ENCODE results near the gene FLNA. TPM values are rescaled to one million over a fixed set of nuclear protein-coding genes. Genes with fewer than 3 reads are reported as not detected.

The FLNA gene
- total RNA-seq, 4 donors from 2014 or later = 23.9 to 128 (median 88.9) TPM

GRCh38 chrX:154315416-154315815 lies 59.0 kb downstream of the FLNA start:
- Histone ChIP-seq H3K27ac (no peak overlapping the region), H3K4me3 (no peak overlapping the region), H3K36me3 (no peaks in the 10 kb centered on the region), H3K4me1 (no peaks in the 10 kb centered on the region), H3K9me3 (no peaks in the 10 kb centered on the region), H3K27me3 (peaks cover 0 to 4% (median 0%) of the 10 kb centered on the region in 3 donors)
- intact Hi-C loops (cut with DNase I; ENCODE audit: low total_unique reads) = no loop called here
- no peak for ATAC-seq
- TF ChIP-seq CTCF (IDR thresholded peaks at IDR 0.05 in 4 of 5, conservative IDR thresholded peaks at IDR 0.05 in 1 of 5) (no peak), POLR2A (IDR thresholded peaks at IDR 0.05) (no peak)
- DNase-seq = no peak
- in situ Hi-C loops (cut with MboI; ENCODE audit: low sequenced_read_pairs in 4 of 4) = no loop called here

- Histone ChIP-seq H3K4me3 (no peak overlapping the region), H3K9me3 (no peaks in the 10 kb centered on the region), H3K4me1 (no peaks in the 10 kb centered on the region), H3K36me3 (no peaks in the 10 kb centered on the region), H3K27me3 (no peaks in the 10 kb centered on the region), H3K27ac (no peak overlapping the region)
- intact Hi-C loops (cut with DNase I; ENCODE audit: low total_unique reads) (no loop called here), in situ Hi-C loops (cut with MboI; ENCODE audit: low sequenced_read_pairs in 4 of 4) (no loop called here)
- DNase-seq (no peak), ATAC-seq (no peak)
- no peak for TF ChIP-seq POLR2A (IDR thresholded peaks at IDR 0.05)
- TF ChIP-seq CTCF (IDR thresholded peaks at IDR 0.05 in 4 of 5, conservative IDR thresholded peaks at IDR 0.05 in 1 of 5) = no peak
These were observed 61.3 kb downstream of the FLNA start for GRCh38 chrX:154313147-154313546.

- no peaks in the 10 kb centered on the region for H3K27me3 ChIP-seq
- DNase-seq (no peak), ATAC-seq (no peak)
- H3K9me3 ChIP-seq = no peaks in the 10 kb centered on the region
- H3K4me3 ChIP-seq = no peak overlapping the region
- H3K36me3 ChIP-seq = no peaks in the 10 kb centered on the region
- H3K4me1 ChIP-seq = no peaks in the 10 kb centered on the region
- H3K27ac ChIP-seq = no peak overlapping the region
- TF ChIP-seq CTCF (IDR thresholded peaks at IDR 0.05 in 4 of 5, conservative IDR thresholded peaks at IDR 0.05 in 1 of 5) = no peak
- TF ChIP-seq POLR2A (IDR thresholded peaks at IDR 0.05) = no peak
- in situ Hi-C loops (cut with MboI; ENCODE audit: low sequenced_read_pairs in 4 of 4) = no loop called here
- intact Hi-C loops (cut with DNase I; ENCODE audit: low total_unique reads) = no loop called here
These were observed 62.3 kb downstream of the FLNA start for GRCh38 chrX:154312116-154312515.

- Histone ChIP-seq H3K27me3 (no peaks in the 10 kb centered on the region), H3K36me3 (no peaks in the 10 kb centered on the region), H3K4me1 (no peaks in the 10 kb centered on the region), H3K9me3 (no peaks in the 10 kb centered on the region), H3K4me3 (no peak overlapping the region), H3K27ac (no peak overlapping the region)
- ATAC-seq (no peak), DNase-seq (no peak)
- in situ Hi-C loops (cut with MboI; ENCODE audit: low sequenced_read_pairs in 4 of 4) (no loop called here), intact Hi-C loops (cut with DNase I; ENCODE audit: low total_unique reads) (no loop called here)
- TF ChIP-seq CTCF (IDR thresholded peaks at IDR 0.05 in 4 of 5, conservative IDR thresholded peaks at IDR 0.05 in 1 of 5) (no peak), POLR2A (IDR thresholded peaks at IDR 0.05) (no peak)
These were observed 63.6 kb downstream of the FLNA start for GRCh38 chrX:154310616-154311536.
